ENCODE results near the gene DDX31. TPM values are rescaled to one million over a fixed set of nuclear protein-coding genes. Genes with fewer than 3 reads are reported as not detected.

The DDX31 gene
- total RNA-seq, 2 experiments from 2014 or later: 10.2 to 10.5 TPM

DNA sequence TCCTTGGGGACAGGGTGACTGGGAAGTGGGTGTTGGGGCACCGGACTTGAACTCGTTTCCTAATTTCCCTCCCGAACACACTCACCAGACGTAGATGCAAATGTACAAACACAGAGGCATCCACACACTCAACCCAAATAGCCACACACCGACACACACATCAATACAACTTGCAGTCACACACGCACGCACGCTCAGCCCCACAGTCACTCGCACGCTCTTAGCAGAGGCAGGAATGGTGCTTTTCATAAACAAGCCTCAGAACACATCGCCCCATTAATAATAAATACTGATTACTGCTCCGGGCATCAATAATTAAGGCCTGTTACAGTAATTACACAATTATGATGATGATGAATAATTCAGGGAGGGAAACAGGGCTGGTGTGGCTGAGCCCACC lies 81.7 kb downstream of the DDX31 start:
- H3K27ac Mint-ChIP-seq: no peak overlapping the region
- CTCF ChIA-PET: no interaction called here
- POLR2A ChIA-PET: interaction anchor here (1.2 kb wide), 1 partner anchor 82 kb away, joined by 4 read pairs; the partner anchor contains the start of gene DDX31
- H3K9me3 Mint-ChIP-seq: no peaks in the 10 kb centered on the region
- DNase-seq: no peak
- no peaks in the 10 kb centered on the region for H3K36me3 Mint-ChIP-seq (ENCODE audit: low read depth)
- no peak overlapping the region for H3K4me3 Mint-ChIP-seq
- peaks cover 2% of the 10 kb centered on the region for H3K4me1 Mint-ChIP-seq
- H3K27me3 Mint-ChIP-seq: peaks cover 74% of the 10 kb centered on the region

DNA sequence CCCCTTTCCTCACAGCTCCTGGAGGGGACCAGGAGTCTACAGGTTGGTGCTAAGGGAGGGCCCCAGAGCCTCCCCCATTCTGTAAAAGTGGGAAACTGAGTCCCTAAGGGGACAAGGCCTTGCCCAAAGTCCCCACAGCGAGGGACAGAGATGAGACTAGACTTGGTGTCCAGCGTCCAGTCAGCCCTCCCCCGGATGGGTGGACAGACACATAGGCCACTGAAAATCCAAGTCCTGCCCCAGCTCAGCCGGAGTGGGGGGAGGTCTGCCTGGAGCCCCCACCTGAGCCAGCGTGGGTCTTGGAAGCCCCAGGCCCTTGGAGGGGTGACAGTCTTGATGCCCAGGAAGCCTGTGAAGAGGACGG lies 82.2 kb downstream of the DDX31 start:
- POLR2A ChIA-PET: interaction anchor here (1.2 to 1.9 kb wide), 2 partner anchors 13 to 82 kb away, joined by 4 read pairs; partner anchors contain the start of gene DDX31
- no peak for DNase-seq
- peaks cover 2% of the 10 kb centered on the region for H3K4me1 Mint-ChIP-seq
- H3K9me3 Mint-ChIP-seq: no peaks in the 10 kb centered on the region
- CTCF ChIA-PET: no interaction called here
- H3K27me3 Mint-ChIP-seq: peaks cover 78% of the 10 kb centered on the region
- H3K36me3 Mint-ChIP-seq (ENCODE audit: low read depth): no peaks in the 10 kb centered on the region
- no peak overlapping the region for H3K27ac Mint-ChIP-seq
- no peak overlapping the region for H3K4me3 Mint-ChIP-seq

DNA sequence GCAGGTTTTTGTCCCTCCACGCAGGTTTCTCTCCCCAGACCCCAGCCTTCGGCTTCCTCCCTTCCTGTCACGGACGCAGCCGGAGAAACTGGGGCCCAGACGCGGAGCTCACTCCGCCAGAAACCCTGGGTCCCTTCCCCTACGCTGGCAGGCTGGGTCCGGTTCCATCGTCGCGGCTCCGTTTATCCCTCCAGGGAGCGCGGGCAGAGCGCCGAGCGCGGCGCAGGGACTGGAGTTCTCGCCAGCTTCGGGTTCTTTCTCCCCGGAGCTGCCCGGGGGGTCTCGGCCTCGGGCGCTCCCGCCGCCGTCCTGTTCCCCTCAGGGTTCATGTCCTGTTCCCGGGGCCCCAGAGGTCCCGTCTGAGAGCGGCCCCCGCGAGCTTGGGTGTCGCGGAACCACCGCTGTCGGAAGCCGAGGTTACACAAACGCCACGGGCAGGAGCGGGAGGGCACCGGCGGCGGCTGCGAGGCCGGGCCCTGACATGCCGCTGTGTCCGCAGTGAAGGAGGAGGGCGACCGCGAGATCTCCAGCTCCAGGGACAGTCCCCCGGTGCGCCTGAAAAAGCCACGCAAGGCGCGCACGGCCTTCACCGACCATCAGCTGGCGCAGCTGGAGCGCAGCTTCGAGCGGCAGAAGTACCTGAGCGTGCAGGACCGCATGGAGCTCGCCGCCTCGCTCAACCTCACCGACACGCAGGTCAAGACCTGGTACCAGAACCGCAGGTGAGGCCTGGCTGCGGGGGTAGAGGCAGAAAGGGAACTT lies 82.8 kb downstream of the DDX31 start:
- H3K36me3 Mint-ChIP-seq (ENCODE audit: low read depth): no peaks in the 10 kb centered on the region
- DNase-seq: no peak
- CTCF ChIA-PET: interaction anchor here (0.5 kb wide), 1 partner anchor 267 kb away, joined by 4 read pairs; no protein-coding TSS in a partner anchor
- peaks cover 79% of the 10 kb centered on the region for H3K27me3 Mint-ChIP-seq
- H3K27ac Mint-ChIP-seq: no peak overlapping the region
- POLR2A ChIA-PET: interaction anchor here (1.2 to 1.9 kb wide), 2 partner anchors 14 to 83 kb away, joined by 4 read pairs; partner anchors contain the start of gene DDX31
- no peak overlapping the region for H3K4me3 Mint-ChIP-seq
- peaks cover 2% of the 10 kb centered on the region for H3K4me1 Mint-ChIP-seq
- H3K9me3 Mint-ChIP-seq: no peaks in the 10 kb centered on the region

DNA sequence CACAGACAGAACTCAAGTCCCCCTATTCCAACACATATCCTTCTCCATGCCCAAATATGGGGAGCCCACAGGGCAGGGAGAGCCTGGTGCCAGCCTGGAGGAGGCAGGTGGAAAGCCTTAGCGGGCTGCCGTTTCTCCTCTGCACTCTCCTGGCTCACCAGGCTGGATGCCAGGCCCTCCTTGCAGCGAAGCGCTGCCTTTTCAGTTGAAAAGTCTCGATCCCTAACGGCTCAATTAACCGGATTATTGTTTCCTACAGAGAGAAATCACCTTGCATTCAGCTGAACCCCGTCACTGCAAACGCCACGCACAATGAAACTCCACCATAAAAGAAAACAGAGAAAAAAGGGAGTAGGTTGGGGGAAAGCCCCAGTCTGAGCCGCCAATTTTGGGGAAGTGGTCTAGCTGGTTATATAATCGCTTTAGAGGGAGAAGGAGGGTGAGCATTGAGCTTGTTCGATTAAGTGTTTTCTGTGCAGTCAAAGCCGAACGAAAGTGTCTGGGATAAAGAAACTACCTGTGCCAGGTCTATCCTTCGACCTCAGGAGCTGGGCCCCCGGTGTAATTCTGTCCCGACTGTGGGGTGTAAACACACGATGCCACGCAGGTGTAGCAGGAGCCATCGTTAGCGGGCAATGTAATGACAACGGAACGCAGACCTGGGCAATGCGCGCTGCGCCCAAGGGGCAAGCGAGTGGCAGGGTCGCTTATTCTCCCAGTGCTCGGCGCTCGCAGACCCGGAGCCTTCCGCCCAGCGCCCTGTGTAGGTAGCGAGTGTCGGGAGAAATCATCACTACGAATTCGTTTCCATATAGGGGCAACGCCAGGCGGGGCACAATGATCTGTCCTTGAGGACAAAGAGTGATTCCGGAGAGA lies 83.6 kb downstream of the DDX31 start:
- CTCF ChIA-PET: no interaction called here
- Mint-ChIP-seq H3K4me1 (peaks cover 8% of the 10 kb centered on the region), H3K27ac (no peak overlapping the region), H3K9me3 (no peaks in the 10 kb centered on the region), H3K27me3 (peaks cover 79% of the 10 kb centered on the region), H3K4me3 (no peak overlapping the region), H3K36me3 (ENCODE audit: low read depth) (no peaks in the 10 kb centered on the region)
- POLR2A ChIA-PET: interaction anchor here (1.9 kb wide), 1 partner anchor 15 kb away, joined by 4 read pairs; no protein-coding TSS in a partner anchor
- DNase-seq: no peak

DNA sequence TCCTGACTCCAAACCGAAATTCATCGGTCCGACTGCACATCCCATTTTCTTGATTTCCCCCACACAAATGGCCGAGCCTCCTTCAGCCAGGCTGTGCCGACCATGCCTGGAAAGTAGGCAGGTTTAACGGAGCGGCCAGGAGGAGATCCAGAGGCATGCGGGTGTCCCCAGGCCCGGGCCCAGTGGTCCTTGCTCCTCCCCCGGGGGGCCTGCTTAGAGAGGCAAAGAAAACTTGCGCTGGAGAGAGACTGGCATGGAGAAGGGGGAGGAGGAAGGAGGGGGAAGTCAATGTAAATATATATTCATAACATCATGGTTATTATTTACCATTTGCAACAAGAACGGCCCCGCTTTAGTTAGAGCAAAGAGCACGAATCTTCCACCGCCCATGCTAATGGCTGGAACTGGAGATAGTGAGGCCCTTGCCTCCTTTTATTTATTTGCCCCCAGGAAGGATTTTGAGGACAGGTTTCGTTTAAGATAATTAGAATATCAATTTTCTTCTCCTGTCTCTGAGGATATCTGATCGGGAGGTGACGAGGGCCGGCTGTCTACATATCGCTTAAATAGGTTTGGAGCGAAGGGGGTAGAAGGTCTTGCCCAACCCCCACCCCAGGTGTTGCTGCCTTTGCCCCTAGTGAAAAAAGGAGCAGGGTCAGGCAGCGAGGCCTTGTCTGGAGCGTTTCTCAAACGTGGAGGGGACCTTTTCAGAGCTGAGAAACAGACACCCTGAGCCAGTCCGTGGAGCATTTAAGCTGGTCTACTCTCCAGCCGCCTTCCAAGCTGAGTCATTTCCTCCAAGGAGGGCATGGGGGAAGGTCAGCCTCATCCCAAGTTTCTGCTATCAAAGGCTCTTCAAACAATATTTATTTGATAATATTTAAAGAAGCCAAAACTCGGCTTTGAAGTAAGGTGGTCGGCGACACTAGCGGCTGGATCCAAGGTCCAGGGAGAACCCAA lies 84.9 kb downstream of the DDX31 start:
- Mint-ChIP-seq H3K36me3 (ENCODE audit: low read depth) (no peaks in the 10 kb centered on the region), H3K4me1 (peaks cover 9% of the 10 kb centered on the region), H3K9me3 (no peaks in the 10 kb centered on the region), H3K27ac (no peak overlapping the region), H3K4me3 (no peak overlapping the region), H3K27me3 (peaks cover 80% of the 10 kb centered on the region)
- ChIA-PET POLR2A (no interaction called here), CTCF (no interaction called here)
- no peak for DNase-seq

DNA sequence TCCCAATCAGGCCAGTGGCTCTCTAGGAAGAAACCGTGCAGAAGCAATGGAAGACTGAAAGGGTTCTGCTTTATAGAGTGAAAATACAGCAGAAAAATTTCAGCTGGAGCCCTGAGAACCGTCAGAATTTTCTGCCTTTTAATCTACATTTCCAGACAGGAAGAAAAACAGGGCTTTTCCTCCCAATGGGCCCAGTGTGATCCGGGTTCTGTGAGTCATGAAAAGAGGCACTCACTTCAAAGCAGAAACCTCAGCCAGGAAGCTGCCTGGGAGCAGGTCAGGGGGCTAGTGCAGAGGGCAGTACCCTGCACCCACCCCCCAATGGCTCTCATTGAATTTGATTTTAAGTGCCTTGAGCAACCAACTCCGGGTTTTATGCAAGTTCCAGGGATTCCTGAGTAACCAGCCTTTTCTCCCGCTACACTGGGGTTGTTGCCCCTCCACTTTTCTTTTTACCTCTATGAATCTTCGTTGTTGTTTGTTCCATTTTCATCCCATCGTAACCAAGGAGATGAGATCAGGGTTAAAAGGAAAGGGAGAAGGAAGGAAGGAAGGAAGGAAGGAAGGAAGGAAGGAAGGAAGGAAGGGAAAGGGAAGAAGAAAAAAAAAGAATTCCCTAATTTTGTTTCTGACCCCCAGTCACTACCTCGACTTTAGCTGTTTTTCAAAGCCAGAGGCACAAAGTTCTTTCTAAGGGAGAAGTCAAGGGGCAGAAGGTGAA lies 86.0 kb downstream of the DDX31 start:
- Mint-ChIP-seq H3K27ac (no peak overlapping the region), H3K9me3 (no peaks in the 10 kb centered on the region), H3K4me1 (peaks cover 9% of the 10 kb centered on the region), H3K27me3 (peaks cover 83% of the 10 kb centered on the region), H3K36me3 (ENCODE audit: low read depth) (no peaks in the 10 kb centered on the region), H3K4me3 (no peak overlapping the region)
- CTCF ChIA-PET: no interaction called here
- DNase-seq: no peak
- POLR2A ChIA-PET: no interaction called here

DNA sequence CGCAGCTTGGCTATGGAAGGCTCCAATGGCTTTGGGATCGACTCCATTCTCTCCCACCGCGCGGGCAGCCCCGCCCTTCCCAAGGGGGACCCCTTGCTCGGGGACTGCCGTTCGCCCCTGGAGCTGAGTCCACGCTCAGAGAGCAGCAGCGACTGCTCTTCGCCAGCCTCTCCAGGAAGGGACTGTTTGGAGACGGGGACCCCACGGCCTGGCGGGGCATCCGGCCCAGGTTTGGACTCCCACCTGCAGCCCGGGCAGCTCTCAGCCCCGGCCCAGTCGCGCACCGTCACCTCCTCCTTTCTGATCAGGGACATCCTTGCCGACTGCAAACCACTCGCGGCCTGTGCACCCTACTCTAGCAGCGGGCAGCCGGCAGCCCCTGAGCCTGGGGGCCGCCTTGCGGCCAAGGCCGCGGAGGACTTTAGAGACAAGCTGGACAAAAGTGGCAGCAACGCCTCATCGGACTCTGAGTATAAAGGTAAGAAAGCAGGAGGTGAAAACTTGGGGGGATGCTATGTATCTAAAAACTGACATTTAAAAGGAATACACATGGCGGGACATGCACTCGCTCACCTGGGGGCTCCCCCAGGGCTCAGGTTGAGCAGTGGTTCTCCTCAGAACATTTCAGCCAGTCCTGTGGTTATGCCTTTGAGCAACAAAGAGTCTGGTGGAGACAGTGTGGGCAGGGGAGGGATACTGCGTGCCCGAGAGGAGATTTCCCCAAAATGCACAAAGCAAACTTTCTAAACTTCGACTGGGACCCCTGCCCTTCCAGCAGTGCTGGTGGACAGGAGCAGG lies 86.8 kb downstream of the DDX31 start:
- peaks cover 84% of the 10 kb centered on the region for H3K27me3 Mint-ChIP-seq
- no peak overlapping the region for H3K4me3 Mint-ChIP-seq
- ChIA-PET CTCF (no interaction called here), POLR2A (no interaction called here)
- no peaks in the 10 kb centered on the region for H3K9me3 Mint-ChIP-seq
- H3K36me3 Mint-ChIP-seq (ENCODE audit: low read depth): no peaks in the 10 kb centered on the region
- no peak overlapping the region for H3K27ac Mint-ChIP-seq
- DNase-seq: no peak
- H3K4me1 Mint-ChIP-seq: peaks cover 9% of the 10 kb centered on the region

DNA sequence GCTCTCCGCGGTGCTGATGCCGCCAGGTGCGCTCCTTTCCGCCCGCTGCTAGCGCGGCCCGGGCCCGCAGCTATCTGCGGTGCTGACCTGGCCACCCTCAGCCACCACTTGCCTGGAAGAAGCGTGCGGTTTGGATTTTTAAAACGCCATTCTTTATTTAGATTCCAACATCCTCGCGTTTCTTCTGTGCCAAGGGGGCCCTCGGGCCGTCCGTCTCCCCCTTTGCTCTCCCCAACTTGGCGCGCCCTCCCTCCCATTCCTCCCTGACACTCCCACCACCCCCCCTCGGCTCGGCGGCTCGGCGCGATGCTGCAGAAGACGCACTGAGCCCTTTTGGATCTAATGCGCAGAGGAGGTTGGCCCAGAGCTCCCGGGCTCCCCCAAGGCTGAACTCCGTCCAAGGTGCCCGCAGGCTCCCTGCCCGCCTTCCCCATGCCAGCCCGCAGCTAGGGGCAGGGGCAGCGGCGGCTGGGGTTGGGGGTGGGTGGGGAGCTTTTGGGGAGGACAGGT lies 87.5 kb downstream of the DDX31 start, which contains the start of gene BARHL1:
Gene BARHL1 (plus strand): TSS at position 331 of the 510 bp plus-strand sequence. CDS start 192 bp downstream, outside the sequence.
- no peaks in the 10 kb centered on the region for H3K36me3 Mint-ChIP-seq (ENCODE audit: low read depth)
- ChIA-PET POLR2A (no interaction called here), CTCF (no interaction called here)
- H3K9me3 Mint-ChIP-seq: no peaks in the 10 kb centered on the region
- peak within 1 kb of the TSS; percentile 44 for H3K27ac Mint-ChIP-seq
- peaks cover 84% of the 10 kb centered on the region for H3K27me3 Mint-ChIP-seq
- peak within 1 kb of the TSS; percentile 61 for H3K4me3 Mint-ChIP-seq
- H3K4me1 Mint-ChIP-seq: peaks cover 9% of the 10 kb centered on the region
- DNase-seq: no peak

DNA sequence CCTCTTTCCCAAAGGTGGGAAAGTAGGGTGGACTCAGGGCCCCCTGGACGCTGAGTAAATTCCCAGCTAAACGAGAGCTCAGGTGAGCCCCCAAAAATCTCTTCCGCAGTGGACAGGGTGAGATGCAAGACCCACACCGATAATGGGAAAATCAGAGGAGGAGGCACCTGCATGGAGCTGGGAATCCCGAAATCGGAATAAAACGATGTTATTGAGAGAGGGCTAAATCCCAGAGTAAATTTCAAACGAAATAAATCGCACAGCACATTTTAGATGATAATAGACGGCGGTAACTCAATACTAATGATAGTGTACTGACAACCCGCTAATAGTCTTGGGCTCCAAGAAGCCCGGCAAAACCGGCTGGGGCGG lies 90.4 kb downstream of the DDX31 start:
- Mint-ChIP-seq H3K9me3 (no peaks in the 10 kb centered on the region), H3K27ac (no peak overlapping the region), H3K36me3 (ENCODE audit: low read depth) (no peaks in the 10 kb centered on the region), H3K27me3 (peaks cover 81% of the 10 kb centered on the region), H3K4me1 (peaks cover 7% of the 10 kb centered on the region), H3K4me3 (no peak overlapping the region)
- ChIA-PET CTCF (no interaction called here), POLR2A (no interaction called here)
- no peak for DNase-seq

DNA sequence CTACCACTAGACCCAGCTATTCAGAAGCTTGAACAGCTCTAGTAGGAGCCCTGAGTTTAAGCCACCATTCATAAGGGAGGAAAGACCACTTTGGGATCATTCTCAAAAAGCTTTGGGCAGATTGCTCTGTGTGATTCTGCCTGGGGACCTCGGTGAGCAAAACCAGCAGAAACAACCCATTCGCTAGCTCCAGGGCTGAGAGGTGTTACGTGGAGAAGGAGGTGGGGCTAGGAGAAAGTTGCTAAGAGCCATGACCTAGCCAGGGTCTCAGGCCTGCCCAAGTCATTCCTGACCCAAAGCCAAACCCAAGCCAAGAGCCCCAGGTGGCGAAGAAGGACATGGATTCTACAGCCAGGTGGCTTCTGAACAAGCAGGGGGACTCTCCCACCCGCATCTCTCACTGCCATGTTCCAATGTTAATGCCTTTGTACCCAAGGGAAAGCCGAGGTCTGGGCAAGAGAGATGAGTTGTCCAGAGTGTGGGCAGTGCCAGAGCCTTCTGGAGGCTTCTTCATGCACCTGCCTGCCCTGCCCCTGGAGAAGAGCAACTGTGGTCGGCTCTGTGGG lies 91.3 kb downstream of the DDX31 start:
- peaks cover 7% of the 10 kb centered on the region for H3K4me1 Mint-ChIP-seq
- no peak overlapping the region for H3K27ac Mint-ChIP-seq
- no peaks in the 10 kb centered on the region for H3K9me3 Mint-ChIP-seq
- peaks cover 77% of the 10 kb centered on the region for H3K27me3 Mint-ChIP-seq
- DNase-seq: no peak
- ChIA-PET CTCF (interaction anchor here (1.9 kb wide), 1 partner anchor 71 kb away, joined by 5 read pairs; no protein-coding TSS in a partner anchor), POLR2A (no interaction called here)
- no peaks in the 10 kb centered on the region for H3K36me3 Mint-ChIP-seq (ENCODE audit: low read depth)
- H3K4me3 Mint-ChIP-seq: no peak overlapping the region

DNA sequence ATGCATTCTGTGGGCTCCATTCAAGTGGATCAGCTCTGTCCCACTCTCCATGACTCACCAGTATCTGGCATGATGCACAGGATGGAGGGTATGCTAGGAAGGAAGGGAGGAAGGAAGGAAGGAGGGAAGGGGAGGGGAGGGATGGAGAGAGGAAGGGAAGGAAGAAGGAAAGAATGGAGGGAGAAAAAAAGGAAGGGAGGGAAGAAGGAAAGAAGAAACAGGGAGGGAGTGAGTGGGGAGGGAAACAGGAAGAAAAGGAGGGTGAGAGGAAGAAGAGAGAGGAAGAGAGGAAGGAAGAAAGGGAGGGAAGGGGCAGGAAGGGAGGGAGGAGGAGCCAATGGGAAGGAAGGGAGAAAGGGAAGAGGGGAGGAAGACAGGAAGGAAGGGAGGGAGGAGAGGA lies 92.7 kb downstream of the DDX31 start:
- no peak overlapping the region for H3K4me3 Mint-ChIP-seq
- ChIA-PET POLR2A (no interaction called here), CTCF (interaction anchor here (0.9 to 1.9 kb wide), 2 partner anchors 70 to 165 kb away, joined by 3 to 5 read pairs; no protein-coding TSS in a partner anchor)
- H3K27ac Mint-ChIP-seq: no peak overlapping the region
- no peaks in the 10 kb centered on the region for H3K9me3 Mint-ChIP-seq
- H3K27me3 Mint-ChIP-seq: peaks cover 66% of the 10 kb centered on the region
- H3K4me1 Mint-ChIP-seq: peaks cover 7% of the 10 kb centered on the region
- no peak for DNase-seq
- H3K36me3 Mint-ChIP-seq (ENCODE audit: low read depth): no peaks in the 10 kb centered on the region
